Measurements from ENCODE around the gene PPP2R3B. TPM values are rescaled to one million over a fixed set of nuclear protein-coding genes. Genes with fewer than 3 reads are reported as not detected.

PPP2R3B gene
- total RNA-seq, 4 donors from 2014 or later: 4.5 to 12.0 (median 5.7) TPM

- TF ChIP-seq CTCF (IDR thresholded peaks at IDR 0.05): no peak
- DNase-seq (ENCODE audit: low spot score) (no peak), ATAC-seq (ENCODE audit: low FRiP score) (no peak)
Measured at GRCh38 chrX:295136-295535, 91.6 kb downstream of the PPP2R3B start.

- DNase-seq (ENCODE audit: low spot score) (no peak), ATAC-seq (ENCODE audit: low FRiP score) (no peak)
- no peak for TF ChIP-seq CTCF (IDR thresholded peaks at IDR 0.05)
Measured at GRCh38 chrX:292900-293897, 93.5 kb downstream of the PPP2R3B start.

GRCh38 chrX:291411-291901, 95.3 kb downstream of the PPP2R3B start:
- no peak for ATAC-seq (ENCODE audit: low FRiP score)
- no peak for TF ChIP-seq CTCF (IDR thresholded peaks at IDR 0.05)
- no peak for DNase-seq (ENCODE audit: low spot score)

- no peak for ATAC-seq (ENCODE audit: low FRiP score)
- DNase-seq (ENCODE audit: low spot score): no peak
Measured at GRCh38 chrX:290476-291166, 96.1 kb downstream of the PPP2R3B start.

GRCh38 chrX:288561-288991, 98.1 kb downstream of the PPP2R3B start:
- TF ChIP-seq CTCF (IDR thresholded peaks at IDR 0.05): no peak
- DNase-seq (ENCODE audit: low spot score): no peak
- no peak for ATAC-seq (ENCODE audit: low FRiP score)

More at GRCh38 chrX:290476-291166, 96.1 kb downstream of the PPP2R3B start:
- no peak for TF ChIP-seq CTCF (IDR thresholded peaks at IDR 0.05)

- TF ChIP-seq CTCF (IDR thresholded peaks at IDR 0.05): no peak
- DNase-seq (ENCODE audit: low spot score) (no peak), ATAC-seq (ENCODE audit: low FRiP score) (no peak)
Measured at GRCh38 chrX:287670-288069, 99.0 kb downstream of the PPP2R3B start.
